Endothelial cell (in vitro differentiated cells): Measurements from ENCODE around the gene RAB1A. TPM values are rescaled to one million over a fixed set of nuclear protein-coding genes. Genes with fewer than 3 reads are reported as not detected.

ENCODE experiments used
- DNase-seq: peaks from one replicate; pipeline ENCODE4 v3.0.0; 2021; ENCODE audit warnings: low spot score
- H3K27ac Mint-ChIP-seq: one replicate; pipeline ENCODE4 v1.8.0; 2021; ENCODE audit warnings: mixed read lengths, inconsistent platforms; ENCODE audit not compliant: unreplicated experiment
- H3K27me3 Mint-ChIP-seq: one replicate; pipeline ENCODE4 v1.8.0; 2021; ENCODE audit warnings: mild to moderate bottlenecking, moderate library complexity, mixed read lengths, inconsistent platforms; ENCODE audit not compliant: unreplicated experiment
- H3K36me3 Mint-ChIP-seq: one replicate; pipeline ENCODE4 v1.8.0; 2021; ENCODE audit warnings: mild to moderate bottlenecking, low read depth, mixed read lengths, inconsistent platforms; ENCODE audit not compliant: unreplicated experiment
- H3K4me1 Mint-ChIP-seq: one replicate; pipeline ENCODE4 v1.8.0; 2021; ENCODE audit warnings: mild to moderate bottlenecking, mixed read lengths, inconsistent platforms; ENCODE audit not compliant: unreplicated experiment
- H3K4me3 Mint-ChIP-seq: one replicate; pipeline ENCODE4 v1.8.0; 2021; ENCODE audit warnings: mild to moderate bottlenecking, mixed read lengths, inconsistent platforms; ENCODE audit not compliant: unreplicated experiment
- H3K9me3 Mint-ChIP-seq: one replicate; pipeline ENCODE4 v1.8.0; 2021; ENCODE audit warnings: mixed read lengths, inconsistent platforms; ENCODE audit not compliant: unreplicated experiment
- CTCF ChIP-seq: fragments of 200-600 bp; sonication (generic); IDR thresholded peaks from one replicate; pipeline ENCODE4 v1.5.0; 2021; ENCODE audit warnings: antibody characterized with exemption; ENCODE audit not compliant: unreplicated experiment
- total RNA-seq: library from RNA; stranded (reverse); fragmentation: NEBNext Ultra II Directional; extraction: Animal tissue kit (Norgen Biotek cat#: 25700); gene quantifications from one replicate; pipeline ENCODE4 v1.2.1, GENCODE V29; 2021; ENCODE audit not compliant: unreplicated experiment

Gene RAB1A
- total RNA-seq, 1 donor from 2014 or later = 160 TPM

- TF ChIP-seq CTCF = no peak
- no peak for DNase-seq
- Mint-ChIP-seq H3K4me3 (no peak overlapping the region), H3K9me3 (no peaks in the 10 kb centered on the region), H3K27me3 (peaks cover 3% of the 10 kb centered on the region), H3K4me1 (peaks cover 3% of the 10 kb centered on the region), H3K27ac (no peak overlapping the region), H3K36me3 (no peaks in the 10 kb centered on the region)
These were observed 14.7 kb upstream of the RAB1A start for GRCh38 chr2:65144571-65144970.

- H3K9me3 Mint-ChIP-seq = no peaks in the 10 kb centered on the region
- no peaks in the 10 kb centered on the region for H3K36me3 Mint-ChIP-seq
- no peak for TF ChIP-seq CTCF
- no peak for DNase-seq
- peaks cover 5% of the 10 kb centered on the region for H3K27me3 Mint-ChIP-seq
- peaks cover 3% of the 10 kb centered on the region for H3K4me1 Mint-ChIP-seq
- H3K4me3 Mint-ChIP-seq = no peak overlapping the region
- no peak overlapping the region for H3K27ac Mint-ChIP-seq
These were observed 12.6 kb upstream of the RAB1A start for GRCh38 chr2:65142515-65142914.

- H3K4me1 Mint-ChIP-seq = peaks cover 4% of the 10 kb centered on the region
These were observed 7.4 kb upstream of the RAB1A start for GRCh38 chr2:65137197-65137775.

GRCh38 chr2:65136253-65136652, 6.3 kb upstream of the RAB1A start:
- Mint-ChIP-seq H3K9me3 (no peaks in the 10 kb centered on the region), H3K4me3 (no peak overlapping the region), H3K4me1 (peaks cover 4% of the 10 kb centered on the region), H3K27me3 (peaks cover 10% of the 10 kb centered on the region), H3K36me3 (no peaks in the 10 kb centered on the region), H3K27ac (no peak overlapping the region)
- no peak for TF ChIP-seq CTCF
- DNase-seq = no peak

More at GRCh38 chr2:65137197-65137775, 7.4 kb upstream of the RAB1A start:
- H3K36me3 Mint-ChIP-seq = no peaks in the 10 kb centered on the region
- H3K4me3 Mint-ChIP-seq = no peak overlapping the region
- no peaks in the 10 kb centered on the region for H3K9me3 Mint-ChIP-seq
- H3K27ac Mint-ChIP-seq = no peak overlapping the region
- no peak for TF ChIP-seq CTCF
- DNase-seq = no peak
- H3K27me3 Mint-ChIP-seq = peaks cover 6% of the 10 kb centered on the region

GRCh38 chr2:65134158-65134557, 4.3 kb upstream of the RAB1A start:
- peaks cover 19% of the 10 kb centered on the region for H3K27me3 Mint-ChIP-seq
- H3K4me3 Mint-ChIP-seq = no peak overlapping the region
- peaks cover 4% of the 10 kb centered on the region for H3K36me3 Mint-ChIP-seq
- DNase-seq = no peak
- TF ChIP-seq CTCF = no peak
- peaks cover 9% of the 10 kb centered on the region for H3K4me1 Mint-ChIP-seq
- H3K27ac Mint-ChIP-seq = no peak overlapping the region
- H3K9me3 Mint-ChIP-seq = no peaks in the 10 kb centered on the region
